SK-N-SH (cell line): ENCODE measurements around the gene TECPR2. TPM values are rescaled to one million over a fixed set of nuclear protein-coding genes. Genes with fewer than 3 reads are reported as not detected.

Experiments
- CTCF ChIA-PET: fragments of 300-600, 350-600 bp; formaldehyde crosslinking; extraction: SDS; loops from one replicate; lab custom pipeline; 2021; lab: Yijun Ruan, JAX
- POLR2A ChIA-PET: fragments of 350-600 bp; sonication (Branson Sonifier 250); formaldehyde crosslinking; extraction: SDS; loops from one replicate; lab custom pipeline; 2020; ENCODE audit warnings: antibody characterized with exemption, inconsistent platforms; lab: Yijun Ruan, JAX
- DNase-seq: peaks from one replicate; pipeline ENCODE4 v3.0.0; 2012
- H2AFZ ChIP-seq: fragments of 200-600 bp; sonication (generic); 2 replicates; pipeline ENCODE4 v1.8.1; 2016; ENCODE audit warnings: antibody characterized with exemption, mild to moderate bottlenecking, low read depth
- H3F3A ChIP-seq: fragments of 200-600 bp; sonication (generic); replicated peaks from 2 replicates; pipeline ENCODE3; 2016; ENCODE audit warnings: antibody characterized with exemption, mild to moderate bottlenecking; ENCODE audit not compliant: insufficient read depth
- H3K27ac ChIP-seq, 2 experiments: fragments of 200-500 bp in 1 of 2; fragments of 200-600 bp in 1 of 2; sonication (Bioruptor generic) in 1 of 2; sonication (generic), shearing (Covaris generic) in 1 of 2; 2 replicates each; pipeline versions ENCODE4 v1.5.1 to v1.6.1; 2014 to 2016; ENCODE audit warnings: low read depth in 2 of 2, inconsistent platforms in 1 of 2, low read length in 1 of 2, mild to moderate bottlenecking in 1 of 2, mixed read lengths in 1 of 2
- H3K27me3 ChIP-seq: fragments of 200-600 bp; sonication (generic), shearing (Covaris generic); 2 replicates; pipeline ENCODE4 v1.6.1; 2016; ENCODE audit warnings: mixed run types; ENCODE audit not compliant: insufficient read depth
- H3K36me3 ChIP-seq, 2 experiments: fragments of 200-500 bp in 1 of 2; fragments of 200-600 bp in 1 of 2; sonication (Bioruptor generic) in 1 of 2; sonication (generic) in 1 of 2; replicated peaks in 1 of 2; 2 replicates each; pipeline versions ENCODE3 to v1.5.1; 2014 to 2016; ENCODE audit warnings: low read length in 1 of 2, mild to moderate bottlenecking in 1 of 2; ENCODE audit not compliant: insufficient read depth in 2 of 2, control insufficient read depth in 1 of 2
- H3K4me1 ChIP-seq, 2 experiments: fragments of 200-500 bp in 1 of 2; fragments of 200-600 bp in 1 of 2; sonication (Bioruptor generic) in 1 of 2; sonication (generic), shearing (Covaris generic) in 1 of 2; 2 replicates each; pipeline versions ENCODE4 v1.5.1 to v1.6.1; 2014 to 2016; ENCODE audit warnings: low read depth in 1 of 2, low read length in 1 of 2, mixed run types in 1 of 2; ENCODE audit not compliant: insufficient read depth in 2 of 2, control insufficient read depth in 1 of 2
- H3K4me2 ChIP-seq: fragments of 200-600 bp; sonication (generic), shearing (Covaris generic); 2 replicates; pipeline ENCODE4 v1.6.1; 2017; ENCODE audit warnings: mixed run types
- H3K4me3 ChIP-seq, 2 experiments: fragments of 200-500 bp in 1 of 2; fragments of 200-600 bp in 1 of 2; sonication (Bioruptor generic) in 1 of 2; sonication (generic), shearing (Covaris generic) in 1 of 2; 2 replicates each; pipeline versions ENCODE4 v1.5.1 to v1.8.1; 2014 to 2016; ENCODE audit warnings: low read depth in 2 of 2, inconsistent platforms in 1 of 2, low read length in 1 of 2, mild to moderate bottlenecking in 1 of 2, mixed read lengths in 1 of 2, moderate library complexity in 1 of 2
- H3K79me2 ChIP-seq: fragments of 200-600 bp; sonication (generic); 2 replicates; pipeline ENCODE4 v1.8.1; 2017; ENCODE audit warnings: mild to moderate bottlenecking; ENCODE audit not compliant: insufficient read depth
- H3K9ac ChIP-seq: fragments of 200-600 bp; sonication (generic); 2 replicates; pipeline ENCODE4 v1.6.1; 2017; ENCODE audit warnings: mixed run types
- H3K9me2 ChIP-seq: fragments of 200-600 bp; sonication (generic); 2 replicates; pipeline ENCODE4 v1.6.1; 2017; ENCODE audit warnings: mixed run types
- H3K9me3 ChIP-seq: fragments of 200-600 bp; sonication (generic); 2 replicates; pipeline ENCODE4 v1.6.1; 2017; ENCODE audit warnings: mixed run types, mild to moderate bottlenecking, moderate library complexity
- H4K20me1 ChIP-seq: fragments of 200-600 bp; sonication (generic); 2 replicates; pipeline ENCODE4 v1.6.1; 2017; ENCODE audit warnings: mild to moderate bottlenecking, mixed run types; ENCODE audit not compliant: insufficient read depth
- CHD2 ChIP-seq: fragments of 150-350 bp; IDR thresholded peaks from 2 replicates; pipeline ENCODE4 v1.6.1; 2018; ENCODE audit warnings: low read length; ENCODE audit not compliant: partially characterized antibody
- EP300 ChIP-seq, 2 experiments: IDR thresholded peaks; 2 replicates each; pipeline versions ENCODE4 v1.4.0 to v1.6.1; 2012; ENCODE audit warnings: borderline replicate concordance in 1 of 2, low read depth in 1 of 2, low read length in 1 of 2
- MXI1 ChIP-seq: IDR thresholded peaks from 2 replicates; pipeline ENCODE4 v1.6.1; 2012; ENCODE audit warnings: mild to moderate bottlenecking, low read depth, low read length, improper control_type of control experiment
- NRF1 ChIP-seq: IDR thresholded peaks from 2 replicates; pipeline ENCODE4 v1.6.1; 2012; ENCODE audit warnings: low read depth, mild to moderate bottlenecking, low read length
- POLR2AphosphoS5 ChIP-seq: IDR thresholded peaks from 2 replicates; pipeline ENCODE4 v1.6.1; 2012; ENCODE audit warnings: low read depth, low read length
- RAD21 ChIP-seq: IDR thresholded peaks from 2 replicates; pipeline ENCODE4 v1.6.1; 2012; ENCODE audit warnings: mild to moderate bottlenecking, low read length
- RCOR1 ChIP-seq: fragments of 150-350 bp; IDR thresholded peaks from 2 replicates; pipeline ENCODE4 v1.6.1; 2017; ENCODE audit warnings: antibody characterized with exemption, low read length
- SMC3 ChIP-seq: IDR thresholded peaks from 2 replicates; pipeline ENCODE4 v1.6.1; 2012; ENCODE audit warnings: low read depth, low read length, improper control_type of control experiment
- TAF1 ChIP-seq: IDR thresholded peaks from 2 replicates; pipeline ENCODE4 v1.6.1; 2012; ENCODE audit warnings: low read depth, mild to moderate bottlenecking, low read length, moderate library complexity, borderline replicate concordance
- TEAD4 ChIP-seq: IDR thresholded peaks from 2 replicates; pipeline ENCODE4 v1.4.0; 2012; ENCODE audit warnings: mild to moderate bottlenecking, borderline replicate concordance; ENCODE audit not compliant: insufficient read depth
- WGBS: methylation state at CpG from one replicate; pipeline ENCODE4 v1.1.6; 2017; ENCODE audit warnings: low lambda C conversion rate; 5-methylcytosine and 5-hydroxymethylcytosine counted together
- polyA plus RNA-seq, 3 experiments: library from polyadenylated mRNA; depleted of rRNA; stranded (reverse); fragments of >200 nt; gene quantifications; 2 replicates each; pipeline ENCODE4 v1.2.3, GENCODE V29; 2012
- TF ChIP-seq, protein P1 (sequence below): fragments of 150-350 bp; IDR thresholded peaks from 2 replicates; pipeline ENCODE4 v1.6.1; 2017; ENCODE audit warnings: antibody characterized with exemption, low read length, low read depth, borderline replicate concordance
- TF ChIP-seq, protein P2 (sequence below): IDR thresholded peaks from 2 replicates; pipeline ENCODE4 v1.6.1; 2012; ENCODE audit warnings: mild to moderate bottlenecking, low read depth, low read length, moderate library complexity
- TF ChIP-seq, protein P3 (sequence below): IDR thresholded peaks from 2 replicates; pipeline ENCODE4 v1.4.0; 2012; ENCODE audit warnings: low read depth, borderline replicate concordance

Gene TECPR2
- polyA plus RNA-seq, 1 of the 3 experiments (the other 2 are of a cell fraction), result 6.9 TPM

DNA sequence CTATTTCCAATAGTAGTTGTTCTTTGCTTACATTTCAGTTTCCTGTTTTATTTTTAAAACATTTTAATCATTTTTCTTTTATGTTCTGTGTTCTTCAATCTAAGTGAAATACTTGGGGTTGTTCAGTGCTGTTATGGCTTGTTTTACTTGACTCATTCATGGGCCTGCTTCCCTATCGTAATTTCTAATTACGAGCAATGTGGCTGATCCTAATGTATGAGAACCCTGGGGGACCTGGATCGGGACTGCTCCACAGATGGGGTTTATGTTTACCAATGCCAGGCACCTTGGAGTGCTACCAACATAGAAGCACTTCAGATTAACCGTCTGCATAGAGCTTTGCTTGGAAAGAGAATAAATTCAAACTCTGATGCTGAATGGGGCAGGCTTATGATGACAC lies 29.8 kb downstream of the TECPR2 start:
- DNase-seq, result no peak
- Histone ChIP-seq H3K36me3 (peaks cover 0 to 18% of the 10 kb centered on the region in 2 experiments), H3F3A (peaks cover 4% of the 10 kb centered on the region), H3K4me2 (no peak overlapping the region), H3K9me2 (no peaks in the 10 kb centered on the region), H2AFZ (no peak overlapping the region), H3K4me1 (no peaks in the 10 kb centered on the region), H3K27me3 (no peaks in the 10 kb centered on the region), H3K27ac (no peak overlapping the region), H3K4me3 (no peak overlapping the region)
- 81% methylated on average over 4 of the region's 4 CpGs for WGBS
- TF ChIP-seq EP300 (IDR thresholded peaks at IDR 0.05; ENCODE audit: borderline replicate concordance in 1 of 2, low read depth in 1 of 2, low read length in 1 of 2) (no peak), RAD21 (no peak)
- TF ChIP-seq, all 33 proteins: peak for 0
- POLR2A ChIA-PET, result no interaction called here
- no peaks in the 10 kb centered on the region for H4K20me1 ChIP-seq
- H3K79me2 ChIP-seq, result peaks cover 4% of the 10 kb centered on the region; the same call in 1 of the 2 replicates
- no peaks in the 10 kb centered on the region for H3K9me3 ChIP-seq
- CTCF ChIA-PET, result interaction anchor here (0.6 to 3.1 kb wide), 3 partner anchors 15 to 202 kb away, joined by 3 to 9 read pairs (median 4); no protein-coding TSS in a partner anchor
- no peak overlapping the region for H3K9ac ChIP-seq

DNA sequence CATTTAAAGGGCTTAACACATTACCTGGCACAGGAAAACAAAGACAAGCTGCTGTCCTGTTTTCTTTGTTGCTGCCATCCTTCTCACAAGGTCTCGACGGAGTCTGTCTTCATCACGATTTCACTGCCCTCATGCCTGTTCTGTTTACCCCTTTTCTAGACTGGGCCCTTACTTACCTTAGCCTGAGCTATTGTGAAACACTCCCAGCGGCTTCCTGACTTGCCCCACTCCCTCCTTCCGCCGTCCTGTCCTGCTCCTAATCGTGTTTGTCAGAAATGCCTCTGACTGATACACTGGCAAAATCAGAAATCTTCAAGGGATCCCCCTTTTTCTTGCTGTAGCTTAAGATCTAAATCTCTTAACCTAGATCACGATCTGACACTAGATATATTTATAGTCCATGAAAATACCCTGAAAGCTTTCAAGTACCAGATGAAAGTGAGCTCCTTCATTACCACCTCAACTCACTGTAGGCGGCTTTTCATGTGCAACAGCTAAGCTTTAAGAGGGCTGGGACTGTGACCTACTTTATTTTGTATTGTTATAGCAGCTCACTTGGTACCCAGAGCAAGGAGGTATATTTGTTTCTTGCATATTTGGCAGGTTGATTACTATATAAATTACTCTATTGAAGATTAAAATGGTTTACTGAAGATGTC lies 32.1 kb downstream of the TECPR2 start:
- WGBS, result 91% methylated on average over 9 of the region's 9 CpGs
- H3K27me3 ChIP-seq, result no peaks in the 10 kb centered on the region
- peaks cover 4% of the 10 kb centered on the region; the same call in 1 of the 2 replicates for H3K79me2 ChIP-seq
- peaks cover under 1% of the 10 kb centered on the region for H3F3A ChIP-seq
- no peak overlapping the region for H2AFZ ChIP-seq
- no peaks in the 10 kb centered on the region for H4K20me1 ChIP-seq
- H3K9me3 ChIP-seq, result peaks cover 6% of the 10 kb centered on the region; the same call in 1 of the 2 replicates
- no peak overlapping the region for H3K4me3 ChIP-seq
- ChIA-PET CTCF (interaction anchor here (0.6 to 3.1 kb wide), 2 partner anchors 43 to 458 kb away, joined by 3 to 9 read pairs; no protein-coding TSS in a partner anchor), POLR2A (no interaction called here)
- no peak for TF ChIP-seq TEAD4
- TF ChIP-seq, protein P1, sequence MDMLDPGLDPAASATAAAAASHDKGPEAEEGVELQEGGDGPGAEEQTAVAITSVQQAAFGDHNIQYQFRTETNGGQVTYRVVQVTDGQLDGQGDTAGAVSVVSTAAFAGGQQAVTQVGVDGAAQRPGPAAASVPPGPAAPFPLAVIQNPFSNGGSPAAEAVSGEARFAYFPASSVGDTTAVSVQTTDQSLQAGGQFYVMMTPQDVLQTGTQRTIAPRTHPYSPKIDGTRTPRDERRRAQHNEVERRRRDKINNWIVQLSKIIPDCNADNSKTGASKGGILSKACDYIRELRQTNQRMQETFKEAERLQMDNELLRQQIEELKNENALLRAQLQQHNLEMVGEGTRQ, result no peak
- no peak for TF ChIP-seq TAF1
- TF ChIP-seq MXI1, result no peak
- no peak for TF ChIP-seq POLR2AphosphoS5
- TF ChIP-seq, protein P2, sequence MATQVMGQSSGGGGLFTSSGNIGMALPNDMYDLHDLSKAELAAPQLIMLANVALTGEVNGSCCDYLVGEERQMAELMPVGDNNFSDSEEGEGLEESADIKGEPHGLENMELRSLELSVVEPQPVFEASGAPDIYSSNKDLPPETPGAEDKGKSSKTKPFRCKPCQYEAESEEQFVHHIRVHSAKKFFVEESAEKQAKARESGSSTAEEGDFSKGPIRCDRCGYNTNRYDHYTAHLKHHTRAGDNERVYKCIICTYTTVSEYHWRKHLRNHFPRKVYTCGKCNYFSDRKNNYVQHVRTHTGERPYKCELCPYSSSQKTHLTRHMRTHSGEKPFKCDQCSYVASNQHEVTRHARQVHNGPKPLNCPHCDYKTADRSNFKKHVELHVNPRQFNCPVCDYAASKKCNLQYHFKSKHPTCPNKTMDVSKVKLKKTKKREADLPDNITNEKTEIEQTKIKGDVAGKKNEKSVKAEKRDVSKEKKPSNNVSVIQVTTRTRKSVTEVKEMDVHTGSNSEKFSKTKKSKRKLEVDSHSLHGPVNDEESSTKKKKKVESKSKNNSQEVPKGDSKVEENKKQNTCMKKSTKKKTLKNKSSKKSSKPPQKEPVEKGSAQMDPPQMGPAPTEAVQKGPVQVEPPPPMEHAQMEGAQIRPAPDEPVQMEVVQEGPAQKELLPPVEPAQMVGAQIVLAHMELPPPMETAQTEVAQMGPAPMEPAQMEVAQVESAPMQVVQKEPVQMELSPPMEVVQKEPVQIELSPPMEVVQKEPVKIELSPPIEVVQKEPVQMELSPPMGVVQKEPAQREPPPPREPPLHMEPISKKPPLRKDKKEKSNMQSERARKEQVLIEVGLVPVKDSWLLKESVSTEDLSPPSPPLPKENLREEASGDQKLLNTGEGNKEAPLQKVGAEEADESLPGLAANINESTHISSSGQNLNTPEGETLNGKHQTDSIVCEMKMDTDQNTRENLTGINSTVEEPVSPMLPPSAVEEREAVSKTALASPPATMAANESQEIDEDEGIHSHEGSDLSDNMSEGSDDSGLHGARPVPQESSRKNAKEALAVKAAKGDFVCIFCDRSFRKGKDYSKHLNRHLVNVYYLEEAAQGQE, result no peak
- TF ChIP-seq, protein P3, sequence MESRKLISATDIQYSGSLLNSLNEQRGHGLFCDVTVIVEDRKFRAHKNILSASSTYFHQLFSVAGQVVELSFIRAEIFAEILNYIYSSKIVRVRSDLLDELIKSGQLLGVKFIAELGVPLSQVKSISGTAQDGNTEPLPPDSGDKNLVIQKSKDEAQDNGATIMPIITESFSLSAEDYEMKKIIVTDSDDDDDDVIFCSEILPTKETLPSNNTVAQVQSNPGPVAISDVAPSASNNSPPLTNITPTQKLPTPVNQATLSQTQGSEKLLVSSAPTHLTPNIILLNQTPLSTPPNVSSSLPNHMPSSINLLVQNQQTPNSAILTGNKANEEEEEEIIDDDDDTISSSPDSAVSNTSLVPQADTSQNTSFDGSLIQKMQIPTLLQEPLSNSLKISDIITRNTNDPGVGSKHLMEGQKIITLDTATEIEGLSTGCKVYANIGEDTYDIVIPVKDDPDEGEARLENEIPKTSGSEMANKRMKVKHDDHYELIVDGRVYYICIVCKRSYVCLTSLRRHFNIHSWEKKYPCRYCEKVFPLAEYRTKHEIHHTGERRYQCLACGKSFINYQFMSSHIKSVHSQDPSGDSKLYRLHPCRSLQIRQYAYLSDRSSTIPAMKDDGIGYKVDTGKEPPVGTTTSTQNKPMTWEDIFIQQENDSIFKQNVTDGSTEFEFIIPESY, result no peak
- TF ChIP-seq SMC3, result no peak
- TF ChIP-seq CHD2, result no peak
- TF ChIP-seq NRF1, result no peak
- no peak for TF ChIP-seq RCOR1
- H3K9me2 ChIP-seq, result no peaks in the 10 kb centered on the region
- H3K36me3 ChIP-seq, result peaks cover 0 to 38% of the 10 kb centered on the region in 2 experiments
- no peak overlapping the region for H3K27ac ChIP-seq
- DNase-seq, result no peak
- no peak overlapping the region for H3K9ac ChIP-seq
- no peak overlapping the region for H3K4me2 ChIP-seq
- no peaks in the 10 kb centered on the region for H3K4me1 ChIP-seq
